ENCODE measurements around the gene CSRP1.

GRCh38 chr1:201485184-201485774, 21.6 kb downstream of the CSRP1 start:
- no peak for TF ChIP-seq CTCF (IDR thresholded peaks at IDR 0.05; ENCODE audit: insufficient read depth, low read depth, low read length)
- no peak for TF ChIP-seq EZH2 (IDR thresholded peaks at IDR 0.05; ENCODE audit: insufficient read depth, low read length)

Data from astrocyte (in vitro differentiated cells and primary cell).